ENCODE measurements around the gene ACKR3.

DNA sequence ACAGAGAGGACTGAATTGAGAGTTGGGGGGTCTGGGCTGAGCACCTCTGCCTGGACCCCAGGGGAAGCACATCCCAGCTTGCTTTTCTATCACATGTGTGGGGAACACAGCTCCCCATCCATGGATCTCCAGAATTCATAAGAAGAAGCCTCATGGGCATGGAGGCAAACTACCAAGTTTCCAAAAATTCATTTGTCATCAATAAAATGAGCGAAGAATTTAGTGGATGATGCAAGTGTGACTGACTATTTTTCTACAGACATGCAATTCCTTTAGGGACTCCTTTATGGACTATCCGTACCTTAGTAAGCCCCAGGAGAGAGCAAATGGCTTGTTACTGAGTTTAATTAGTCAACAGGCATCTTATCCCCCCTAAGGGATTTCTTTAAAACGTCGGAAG, 33.1 kb downstream of the ACKR3 start:
- TF ChIP-seq, protein P1, sequence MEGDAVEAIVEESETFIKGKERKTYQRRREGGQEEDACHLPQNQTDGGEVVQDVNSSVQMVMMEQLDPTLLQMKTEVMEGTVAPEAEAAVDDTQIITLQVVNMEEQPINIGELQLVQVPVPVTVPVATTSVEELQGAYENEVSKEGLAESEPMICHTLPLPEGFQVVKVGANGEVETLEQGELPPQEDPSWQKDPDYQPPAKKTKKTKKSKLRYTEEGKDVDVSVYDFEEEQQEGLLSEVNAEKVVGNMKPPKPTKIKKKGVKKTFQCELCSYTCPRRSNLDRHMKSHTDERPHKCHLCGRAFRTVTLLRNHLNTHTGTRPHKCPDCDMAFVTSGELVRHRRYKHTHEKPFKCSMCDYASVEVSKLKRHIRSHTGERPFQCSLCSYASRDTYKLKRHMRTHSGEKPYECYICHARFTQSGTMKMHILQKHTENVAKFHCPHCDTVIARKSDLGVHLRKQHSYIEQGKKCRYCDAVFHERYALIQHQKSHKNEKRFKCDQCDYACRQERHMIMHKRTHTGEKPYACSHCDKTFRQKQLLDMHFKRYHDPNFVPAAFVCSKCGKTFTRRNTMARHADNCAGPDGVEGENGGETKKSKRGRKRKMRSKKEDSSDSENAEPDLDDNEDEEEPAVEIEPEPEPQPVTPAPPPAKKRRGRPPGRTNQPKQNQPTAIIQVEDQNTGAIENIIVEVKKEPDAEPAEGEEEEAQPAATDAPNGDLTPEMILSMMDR (IDR thresholded peaks at IDR 0.05; ENCODE audit: poor library complexity, severe bottlenecking) = no peak
- TF ChIP-seq RAD21 (conservative IDR thresholded peaks at IDR 0.05) = no peak
- no peak for TF ChIP-seq POLR2AphosphoS5 (IDR thresholded peaks at IDR 0.05)
- no peak for TF ChIP-seq EZH2 (IDR thresholded peaks at IDR 0.05; ENCODE audit: borderline replicate concordance, insufficient read depth, low read length, poor library complexity, severe bottlenecking)
- no peak for TF ChIP-seq EP300 (conservative IDR thresholded peaks at IDR 0.05; ENCODE audit: poor library complexity, severe bottlenecking)
- no peak for TF ChIP-seq TAF1 (IDR thresholded peaks at IDR 0.05; ENCODE audit: low read depth)
- no peak for TF ChIP-seq SMC3 (conservative IDR thresholded peaks at IDR 0.05; ENCODE audit: poor library complexity)
